Duodenal mucosa (tissue), 2 donors: ENCODE measurements around the gene SMAD5.

ENCODE experiments used
- H3K27ac ChIP-seq: one replicate; pipeline ENCODE4 v1.7.0; 2013; ENCODE audit warnings: low read depth, low read length
- H3K27me3 ChIP-seq, 2 donors: one replicate each; pipeline ENCODE4 v1.7.0; 2013; ENCODE audit warnings: low read length in 2 of 2, control low read depth in 1 of 2; ENCODE audit not compliant: insufficient read depth in 2 of 2, control insufficient read depth in 1 of 2
- H3K36me3 ChIP-seq, 2 donors: one replicate each; pipeline ENCODE4 v1.7.0; 2013; ENCODE audit warnings: low read length in 2 of 2, control low read depth in 1 of 2; ENCODE audit not compliant: insufficient read depth in 2 of 2, control insufficient read depth in 1 of 2
- H3K4me1 ChIP-seq, 2 donors: one replicate each; pipeline ENCODE4 v1.7.0; 2013; ENCODE audit warnings: low read length in 2 of 2, control low read depth in 1 of 2; ENCODE audit not compliant: insufficient read depth in 2 of 2, control insufficient read depth in 1 of 2
- H3K4me3 ChIP-seq, 2 donors: one replicate each; pipeline ENCODE4 v1.7.0; 2013; ENCODE audit warnings: low read length in 2 of 2, low read depth in 1 of 2
- H3K9ac ChIP-seq, 2 donors: one replicate each; pipeline ENCODE4 v1.7.0; 2013; ENCODE audit warnings: low read length in 2 of 2, low read depth in 1 of 2
- H3K9me3 ChIP-seq, 2 donors: one replicate each; pipeline ENCODE4 v1.7.0; 2013; ENCODE audit warnings: low read length in 2 of 2, control low read depth in 1 of 2; ENCODE audit not compliant: control insufficient read depth in 1 of 2

The SMAD5 gene

GRCh38 chr5:136202469-136203205, 70.0 kb downstream of the SMAD5 start:
- Histone ChIP-seq H3K4me3 (no peak overlapping the region), H3K9me3 (no peaks in the 10 kb centered on the region), H3K9ac (no peak overlapping the region), H3K36me3 (no peaks in the 10 kb centered on the region), H3K27ac (no peak overlapping the region), H3K4me1 (no peaks in the 10 kb centered on the region), H3K27me3 (no peaks in the 10 kb centered on the region)

GRCh38 chr5:136203303-136203922, 70.8 kb downstream of the SMAD5 start:
- H3K36me3 ChIP-seq: no peaks in the 10 kb centered on the region
- no peaks in the 10 kb centered on the region for H3K27me3 ChIP-seq
- no peak overlapping the region for H3K9ac ChIP-seq
- no peaks in the 10 kb centered on the region for H3K9me3 ChIP-seq
- H3K27ac ChIP-seq: no peak overlapping the region
- no peak overlapping the region for H3K4me3 ChIP-seq
- no peaks in the 10 kb centered on the region for H3K4me1 ChIP-seq

- Histone ChIP-seq H3K4me3 (no peak overlapping the region), H3K4me1 (no peaks in the 10 kb centered on the region), H3K9me3 (no peaks in the 10 kb centered on the region), H3K36me3 (no peaks in the 10 kb centered on the region), H3K27ac (no peak overlapping the region), H3K9ac (no peak overlapping the region), H3K27me3 (no peaks in the 10 kb centered on the region)
These were observed 72.5 kb downstream of the SMAD5 start for GRCh38 chr5:136205061-136205702.

GRCh38 chr5:136205941-136206340, 73.3 kb downstream of the SMAD5 start:
- Histone ChIP-seq H3K27me3 (no peaks in the 10 kb centered on the region), H3K9ac (no peak overlapping the region), H3K27ac (no peak overlapping the region), H3K4me1 (no peaks in the 10 kb centered on the region), H3K9me3 (no peaks in the 10 kb centered on the region), H3K36me3 (no peaks in the 10 kb centered on the region), H3K4me3 (no peak overlapping the region)

- Histone ChIP-seq H3K36me3 (no peaks in the 10 kb centered on the region), H3K9me3 (no peaks in the 10 kb centered on the region), H3K27ac (no peak overlapping the region), H3K27me3 (no peaks in the 10 kb centered on the region), H3K4me1 (no peaks in the 10 kb centered on the region), H3K9ac (no peak overlapping the region), H3K4me3 (no peak overlapping the region)
These were observed 73.7 kb downstream of the SMAD5 start for GRCh38 chr5:136206361-136206760.

GRCh38 chr5:136207631-136208030, 75.0 kb downstream of the SMAD5 start:
- H3K9me3 ChIP-seq: no peaks in the 10 kb centered on the region
- no peaks in the 10 kb centered on the region for H3K4me1 ChIP-seq
- no peaks in the 10 kb centered on the region for H3K36me3 ChIP-seq
- no peak overlapping the region for H3K4me3 ChIP-seq
- no peaks in the 10 kb centered on the region for H3K27me3 ChIP-seq
- H3K27ac ChIP-seq: no peak overlapping the region
- H3K9ac ChIP-seq: no peak overlapping the region

GRCh38 chr5:136208916-136209315, 76.3 kb downstream of the SMAD5 start:
- Histone ChIP-seq H3K4me1 (no peaks in the 10 kb centered on the region), H3K27ac (no peak overlapping the region), H3K27me3 (peaks cover 0 to 4% of the 10 kb centered on the region in 2 donors), H3K36me3 (no peaks in the 10 kb centered on the region), H3K4me3 (no peak overlapping the region), H3K9ac (no peak overlapping the region), H3K9me3 (no peaks in the 10 kb centered on the region)

- peaks cover 2 to 3% of the 10 kb centered on the region in 2 donors for H3K36me3 ChIP-seq
- no peak overlapping the region for H3K4me3 ChIP-seq
- peaks cover 0 to 4% of the 10 kb centered on the region in 2 donors for H3K27me3 ChIP-seq
- no peak overlapping the region for H3K27ac ChIP-seq
- H3K9ac ChIP-seq: no peak overlapping the region
- H3K9me3 ChIP-seq: no peaks in the 10 kb centered on the region
- H3K4me1 ChIP-seq: no peaks in the 10 kb centered on the region
These were observed 76.8 kb downstream of the SMAD5 start for GRCh38 chr5:136209346-136209910.

- H3K4me3 ChIP-seq: no peak overlapping the region
- peaks cover 6 to 9% of the 10 kb centered on the region in 2 donors for H3K36me3 ChIP-seq
- H3K27me3 ChIP-seq: peaks cover 0 to 4% of the 10 kb centered on the region in 2 donors
- no peaks in the 10 kb centered on the region for H3K4me1 ChIP-seq
- no peak overlapping the region for H3K9ac ChIP-seq
- no peaks in the 10 kb centered on the region for H3K9me3 ChIP-seq
- no peak overlapping the region for H3K27ac ChIP-seq
These were observed 77.6 kb downstream of the SMAD5 start for GRCh38 chr5:136210259-136210658.
